ENCODE measurements around the gene NCOA6. TPM values are rescaled to one million over a fixed set of nuclear protein-coding genes. Genes with fewer than 3 reads are reported as not detected.

The NCOA6 gene
- total RNA-seq, 2 experiments from 2014 or later = 8.8 to 24.4 TPM

DNA sequence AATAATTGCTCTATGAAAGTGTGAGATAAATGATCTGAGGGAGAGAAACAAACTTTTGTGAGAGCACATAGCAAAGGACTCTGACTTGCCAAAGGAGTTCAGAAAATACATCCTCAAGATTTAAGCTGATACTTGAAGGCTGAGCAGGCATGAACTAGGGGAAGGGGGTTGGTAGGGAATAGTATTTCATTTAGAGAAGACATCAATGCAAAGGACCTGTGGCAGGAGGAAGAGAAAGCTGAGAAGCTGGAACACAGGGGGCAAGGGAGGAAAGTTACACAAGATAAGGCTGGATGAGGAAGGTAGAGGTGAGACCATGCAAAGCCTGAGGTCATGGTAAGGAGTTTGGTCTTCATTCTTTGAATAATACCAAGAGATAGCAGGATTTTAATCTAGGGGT, 50.6 kb downstream of the NCOA6 start:
- H3K4me1 ChIP-seq (ENCODE audit: insufficient read depth, low read length, poor library complexity, severe bottlenecking) = no peaks in the 10 kb centered on the region
- TF ChIP-seq, protein P1, sequence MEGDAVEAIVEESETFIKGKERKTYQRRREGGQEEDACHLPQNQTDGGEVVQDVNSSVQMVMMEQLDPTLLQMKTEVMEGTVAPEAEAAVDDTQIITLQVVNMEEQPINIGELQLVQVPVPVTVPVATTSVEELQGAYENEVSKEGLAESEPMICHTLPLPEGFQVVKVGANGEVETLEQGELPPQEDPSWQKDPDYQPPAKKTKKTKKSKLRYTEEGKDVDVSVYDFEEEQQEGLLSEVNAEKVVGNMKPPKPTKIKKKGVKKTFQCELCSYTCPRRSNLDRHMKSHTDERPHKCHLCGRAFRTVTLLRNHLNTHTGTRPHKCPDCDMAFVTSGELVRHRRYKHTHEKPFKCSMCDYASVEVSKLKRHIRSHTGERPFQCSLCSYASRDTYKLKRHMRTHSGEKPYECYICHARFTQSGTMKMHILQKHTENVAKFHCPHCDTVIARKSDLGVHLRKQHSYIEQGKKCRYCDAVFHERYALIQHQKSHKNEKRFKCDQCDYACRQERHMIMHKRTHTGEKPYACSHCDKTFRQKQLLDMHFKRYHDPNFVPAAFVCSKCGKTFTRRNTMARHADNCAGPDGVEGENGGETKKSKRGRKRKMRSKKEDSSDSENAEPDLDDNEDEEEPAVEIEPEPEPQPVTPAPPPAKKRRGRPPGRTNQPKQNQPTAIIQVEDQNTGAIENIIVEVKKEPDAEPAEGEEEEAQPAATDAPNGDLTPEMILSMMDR (conservative IDR thresholded peaks at IDR 0.05; ENCODE audit: low read length) = no peak
- TF ChIP-seq EZH2phosphoT487 (IDR thresholded peaks at IDR 0.05; ENCODE audit: borderline replicate concordance, low read depth, low read length) = no peak
- H3K4me3 ChIP-seq (ENCODE audit: low read depth, low read length, poor library complexity, severe bottlenecking) = no peak overlapping the region
- CTCF ChIA-PET (ENCODE audit: unreplicated experiment) = no interaction called here
- BruUV-seq (replicated peaks) = no TSS peak
- no peaks in the 10 kb centered on the region for H3K9me2 ChIP-seq (ENCODE audit: insufficient read depth, low read length)
- no peak for DNase-seq (ENCODE audit: low spot score)
- no peaks in the 10 kb centered on the region for H3K79me2 ChIP-seq (ENCODE audit: insufficient read depth, low read depth, low read length)
- POLR2A ChIA-PET = interaction anchor here (0.6 to 1.6 kb wide), 4 partner anchors 9 to 232 kb away, joined by 3 read pairs; no protein-coding TSS in a partner anchor
- H3K9me3 ChIP-seq (ENCODE audit: low read length) = no peaks in the 10 kb centered on the region
- H3K4me2 ChIP-seq (ENCODE audit: low read length) = no peak overlapping the region
- no peaks in the 10 kb centered on the region for H4K20me1 ChIP-seq (ENCODE audit: insufficient read depth, low read length)
- no peak overlapping the region for H2AFZ ChIP-seq (ENCODE audit: low read length)
- intact Hi-C loops (cut with micrococcal nuclease; ENCODE audit: unreplicated experiment) = no loop called here
- peaks cover 22% of the 10 kb centered on the region for H3K36me3 ChIP-seq (ENCODE audit: insufficient read depth, low read length)
- no peak overlapping the region for H3K27ac ChIP-seq (ENCODE audit: low read depth, low read length, poor library complexity, severe bottlenecking)

- Histone ChIP-seq H3K4me3 (ENCODE audit: low read depth, low read length, poor library complexity, severe bottlenecking) (no peak overlapping the region), H3K9me2 (ENCODE audit: insufficient read depth, low read length) (no peaks in the 10 kb centered on the region), H3K27ac (ENCODE audit: low read depth, low read length, poor library complexity, severe bottlenecking) (no peak overlapping the region), H4K20me1 (ENCODE audit: insufficient read depth, low read length) (no peaks in the 10 kb centered on the region), H3K4me2 (ENCODE audit: low read length) (no peak overlapping the region), H3K9me3 (ENCODE audit: low read length) (no peaks in the 10 kb centered on the region), H3K79me2 (ENCODE audit: insufficient read depth, low read depth, low read length) (no peaks in the 10 kb centered on the region), H3K36me3 (ENCODE audit: insufficient read depth, low read length) (peaks cover 22% of the 10 kb centered on the region), H3K4me1 (ENCODE audit: insufficient read depth, low read length, poor library complexity, severe bottlenecking) (no peaks in the 10 kb centered on the region), H2AFZ (ENCODE audit: low read length) (no peak overlapping the region)
- POLR2A ChIA-PET = interaction anchor here (0.6 to 1.6 kb wide), 4 partner anchors 10 to 232 kb away, joined by 3 read pairs; no protein-coding TSS in a partner anchor
- no TSS peak for BruUV-seq (replicated peaks)
- TF ChIP-seq EZH2phosphoT487 (IDR thresholded peaks at IDR 0.05; ENCODE audit: borderline replicate concordance, low read depth, low read length) = no peak
- TF ChIP-seq, protein P1 (conservative IDR thresholded peaks at IDR 0.05; ENCODE audit: low read length) = no peak
- DNase-seq (ENCODE audit: low spot score) = no peak
- intact Hi-C loops (cut with micrococcal nuclease; ENCODE audit: unreplicated experiment) = no loop called here
- CTCF ChIA-PET (ENCODE audit: unreplicated experiment) = no interaction called here
Measured at GRCh38 chr20:34774449-34774848, 51.0 kb downstream of the NCOA6 start.

- Histone ChIP-seq H3K4me2 (ENCODE audit: low read length) (no peak overlapping the region), H3K27ac (ENCODE audit: low read depth, low read length, poor library complexity, severe bottlenecking) (no peak overlapping the region), H3K4me1 (ENCODE audit: insufficient read depth, low read length, poor library complexity, severe bottlenecking) (no peaks in the 10 kb centered on the region), H3K9me3 (ENCODE audit: low read length) (no peaks in the 10 kb centered on the region), H3K9me2 (ENCODE audit: insufficient read depth, low read length) (no peaks in the 10 kb centered on the region), H3K36me3 (ENCODE audit: insufficient read depth, low read length) (peaks cover 26% of the 10 kb centered on the region), H3K4me3 (ENCODE audit: low read depth, low read length, poor library complexity, severe bottlenecking) (no peak overlapping the region), H4K20me1 (ENCODE audit: insufficient read depth, low read length) (no peaks in the 10 kb centered on the region), H2AFZ (ENCODE audit: low read length) (no peak overlapping the region), H3K79me2 (ENCODE audit: insufficient read depth, low read depth, low read length) (no peaks in the 10 kb centered on the region)
- TF ChIP-seq, protein P1 (conservative IDR thresholded peaks at IDR 0.05; ENCODE audit: low read length) = no peak
- TF ChIP-seq EZH2phosphoT487 (IDR thresholded peaks at IDR 0.05; ENCODE audit: borderline replicate concordance, low read depth, low read length) = no peak
- BruUV-seq (replicated peaks) = no TSS peak
- no peak for DNase-seq (ENCODE audit: low spot score)
- CTCF ChIA-PET (ENCODE audit: unreplicated experiment) = no interaction called here
- POLR2A ChIA-PET = no interaction called here
- intact Hi-C loops (cut with micrococcal nuclease; ENCODE audit: unreplicated experiment) = no loop called here
Measured at GRCh38 chr20:34773726-34774125, 51.7 kb downstream of the NCOA6 start.

All from OCI-LY7 (cell line).